K562 (cell line): Measurements from ENCODE around the gene UIMC1. TPM values are rescaled to one million over a fixed set of nuclear protein-coding genes. Genes with fewer than 3 reads are reported as not detected.

Experiments
- ATAC-seq: fragments of 200-7000 bp; cut with Tn5 transposase; 3 replicates; pipeline ENCODE4 v1.9.1; 2020; ENCODE audit warnings: moderate library complexity
- BruUV-seq: library from RNA; stranded (reverse); fragments of 400-500 nt; replicated peaks from 2 replicates; lab custom pipeline; 2021; lab: Mats Ljungman, UMichigan
- CTCF ChIA-PET: fragments of 300-600 bp; formaldehyde crosslinking; extraction: SDS; loops from one replicate; lab custom pipeline; 2021; ENCODE audit warnings: low intra/inter-chr PET ratio; lab: Yijun Ruan, JAX
- POLR2A ChIA-PET: fragments of 300-600, 350-650 bp; sonication (Branson Sonifier 250); formaldehyde crosslinking; extraction: SDS; loops from one replicate; lab custom pipeline; 2021; ENCODE audit warnings: antibody characterized with exemption, inconsistent platforms; lab: Yijun Ruan, JAX
- DNase-seq, 4 experiments: peaks; one replicate each; pipeline versions ENCODE4 v3.0.0 to v3.0.0-alpha.2; 2011 to 2018; ENCODE audit warnings: low spot score in 3 of 4, mixed read lengths in 3 of 4; ENCODE audit errors: extremely low read depth in 1 of 4
- FAIRE-seq: peaks from 2 replicates; lab custom pipeline; 2011; peaks lifted over from hg19 to GRCh38; lab: Jason Lieb, UNC
- H2AFZ ChIP-seq: 2 replicates; pipeline ENCODE4 v1.6.0; 2011; ENCODE audit warnings: low read depth, low read length, control low read depth, inconsistent platforms
- H3K27ac ChIP-seq: fragments of 200-600 bp; 3 replicates; pipeline ENCODE4 v1.8.0; 2011; ENCODE audit warnings: low read depth, mild to moderate bottlenecking, control low read depth, inconsistent platforms, low read length, moderate library complexity, mixed read lengths; ENCODE audit errors: extremely low read depth
- H3K27me3 ChIP-seq, 2 experiments: fragments of 300-600 bp in 1 of 2; 2 replicates in 1 of 2; 3 replicates in 1 of 2; pipeline versions ENCODE4 v1.6.0 to v1.8.0; 2011; ENCODE audit warnings: inconsistent platforms in 2 of 2, low read length in 2 of 2, mild to moderate bottlenecking in 1 of 2, mixed read lengths in 1 of 2, moderate library complexity in 1 of 2; ENCODE audit not compliant: control insufficient read depth in 2 of 2, insufficient read depth in 2 of 2
- H3K36me3 ChIP-seq: fragments of 300-600 bp; 3 replicates; pipeline ENCODE4 v1.8.0; 2011; ENCODE audit warnings: mild to moderate bottlenecking, low read length, inconsistent platforms; ENCODE audit not compliant: control insufficient read depth, insufficient read depth
- H3K4me1 ChIP-seq, 2 experiments: fragments of 200-600 bp in 1 of 2; replicated peaks in 1 of 2; 2 replicates in 1 of 2; 3 replicates in 1 of 2; pipeline versions ENCODE4 v1.5.1 to v1.8.0; 2011; ENCODE audit warnings: inconsistent platforms in 2 of 2, low read length in 2 of 2, mild to moderate bottlenecking in 1 of 2, mixed read lengths in 1 of 2, moderate library complexity in 1 of 2; ENCODE audit not compliant: control insufficient read depth in 2 of 2, insufficient read depth in 2 of 2
- H3K4me2 ChIP-seq: 2 replicates; pipeline ENCODE4 v1.6.1; 2011; ENCODE audit warnings: low read length, control low read depth, inconsistent platforms, mixed read lengths; ENCODE audit not compliant: insufficient read depth
- H3K4me3 ChIP-seq: fragments of 200-600 bp; sonication (generic), shearing (Covaris generic); 2 replicates; pipeline ENCODE4 v1.5.1; 2016; ENCODE audit warnings: control low read depth, inconsistent platforms
- H3K79me2 ChIP-seq: fragments of 200-600 bp; 3 replicates; pipeline ENCODE4 v1.8.0; 2011; ENCODE audit warnings: low read length, inconsistent platforms; ENCODE audit not compliant: control insufficient read depth, insufficient read depth
- H3K9ac ChIP-seq, 2 experiments: 2 replicates each; pipeline versions ENCODE4 v1.6.0 to v1.6.1; 2011; ENCODE audit warnings: low read depth in 2 of 2, low read length in 2 of 2, control low read depth in 1 of 2, inconsistent platforms in 1 of 2, mild to moderate bottlenecking in 1 of 2, mixed read lengths in 1 of 2; ENCODE audit not compliant: insufficient read depth in 1 of 2
- H3K9me1 ChIP-seq: one replicate; pipeline ENCODE4 v1.6.0; 2011; ENCODE audit warnings: inconsistent platforms, mild to moderate bottlenecking, low read length, moderate library complexity; ENCODE audit not compliant: control insufficient read depth, insufficient read depth
- H3K9me3 ChIP-seq: replicated peaks from 2 replicates; pipeline ENCODE4 v1.5.1; 2011; ENCODE audit warnings: low read depth, low read length, inconsistent platforms; ENCODE audit not compliant: control insufficient read depth, insufficient read depth
- H4K20me1 ChIP-seq: replicated peaks from 2 replicates; pipeline ENCODE4 v1.6.1; 2011; ENCODE audit warnings: low read length, inconsistent platforms, mixed read lengths; ENCODE audit not compliant: control insufficient read depth, insufficient read depth
- BDP1 ChIP-seq: IDR thresholded peaks from 3 replicates; pipeline ENCODE4 v1.6.1; 2011; ENCODE audit not compliant: insufficient read length, insufficient read depth
- WGBS: fragments of 100-300 bp; shearing (Covaris generic); methylation state at CpG from one replicate; pipeline ENCODE4 v1.1.6; 2016; ENCODE audit warnings: low coverage, mixed read lengths; ENCODE audit not compliant: insufficient coverage; ENCODE audit errors: missing lambda C conversion rate; 5-methylcytosine and 5-hydroxymethylcytosine counted together
- in situ Hi-C: fragments of 300-500 bp; cut with MboI; formaldehyde crosslinking; loops from 4 replicates; pipeline ENCODE4 v1.15.0; 2018; ENCODE audit warnings: inconsistent platforms, mixed read lengths
- intact Hi-C: fragments of 100-400 bp; cut with micrococcal nuclease; formaldehyde crosslinking; loops from 2 replicates; pipeline ENCODE4 v1.14.2; 2022
- polyA plus RNA-seq, 8 experiments: library from polyadenylated mRNA; depleted of rRNA in 4 of 8; stranded (reverse) in 5 of 8; unstranded in 3 of 8; fragments of >200 nt; fragmentation: Nextera tagmentation in 2 of 8; fragmentation: Illumina TruSeq in 1 of 8; extraction: Ambion mirVana in 2 of 8; extraction: Trizol in 1 of 8; gene quantifications; 2 replicates each; pipeline versions ENCODE4 v1.2.1 to v1.2.3, GENCODE V29; 2011 to 2014; ENCODE audit warnings: inconsistent platforms in 1 of 8, missing spikeins in 1 of 8
- total RNA-seq, 7 experiments: library from RNA; depleted of rRNA in 6 of 7; stranded (reverse); fragments of >200 nt in 6 of 7; fragmentation: Illumina TruSeq in 2 of 7; extraction: Trizol in 2 of 7; gene quantifications; 2 replicates each; pipeline versions ENCODE4 v1.2.1 to v1.2.3, GENCODE V29; 2011 to 2021; ENCODE audit warnings: low replicate concordance in 1 of 7
- TF ChIP-seq, protein P1 (sequence below): sonication (generic); formaldehyde crosslinking; IDR thresholded peaks from 2 replicates; pipeline ENCODE4 v1.8.0; 2022; ENCODE audit warnings: missing genetic modification reagents, mild to moderate bottlenecking, moderate library complexity, borderline replicate concordance
- TF ChIP-seq, protein P2 (sequence below), 2 experiments: fragments of 450-650 bp; formaldehyde crosslinking in 1 of 2; IDR thresholded peaks; 2 replicates each; pipeline versions ENCODE4 v1.4.0 to v1.6.1; 2014 to 2020; ENCODE audit warnings: mild to moderate bottlenecking in 2 of 2, borderline replicate concordance in 1 of 2, low read depth in 1 of 2

The UIMC1 gene
- total and polyA plus RNA-seq, 9 of the 15 experiments (the other 6 are each of a cell fraction or from before 2014, with no cell fraction given): 14.9 to 51.7 (median 36.8) TPM

DNA sequence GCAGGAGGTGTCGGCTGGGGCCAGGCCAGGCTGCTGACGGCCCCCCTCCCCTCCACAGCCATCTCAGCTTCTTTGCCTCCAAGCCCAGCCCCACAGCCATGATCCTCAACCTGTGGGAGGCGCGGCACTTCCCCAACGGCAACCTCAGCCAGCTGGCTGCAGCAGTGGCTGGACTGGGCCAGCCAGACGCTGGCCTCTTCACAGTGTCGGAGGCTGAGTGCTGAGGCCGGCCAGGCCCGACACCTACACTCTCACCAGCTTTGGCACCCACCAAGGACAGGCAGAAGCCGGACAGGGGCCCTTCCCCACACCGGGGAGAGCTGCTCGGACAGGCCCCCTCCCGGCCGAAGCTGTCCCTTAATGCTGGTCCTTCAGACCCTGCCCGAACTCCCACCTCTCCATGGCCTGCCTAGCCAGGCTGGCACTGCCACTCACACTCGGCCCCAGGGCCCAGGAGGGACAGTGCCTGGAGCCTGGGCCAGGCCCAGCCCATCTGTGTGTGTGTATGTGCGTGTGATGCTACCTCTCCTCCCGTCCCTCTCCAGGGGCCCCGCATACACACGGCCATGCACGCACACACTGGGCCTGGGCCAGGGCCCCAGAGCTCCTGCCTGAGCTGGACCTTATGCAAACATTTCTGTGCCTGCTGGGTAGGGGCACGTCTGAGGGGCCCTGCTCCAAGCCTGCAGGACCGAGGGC lies 126.8 kb downstream of the UIMC1 start:
- H2AFZ ChIP-seq: no peak overlapping the region
- TF ChIP-seq, protein P1, sequence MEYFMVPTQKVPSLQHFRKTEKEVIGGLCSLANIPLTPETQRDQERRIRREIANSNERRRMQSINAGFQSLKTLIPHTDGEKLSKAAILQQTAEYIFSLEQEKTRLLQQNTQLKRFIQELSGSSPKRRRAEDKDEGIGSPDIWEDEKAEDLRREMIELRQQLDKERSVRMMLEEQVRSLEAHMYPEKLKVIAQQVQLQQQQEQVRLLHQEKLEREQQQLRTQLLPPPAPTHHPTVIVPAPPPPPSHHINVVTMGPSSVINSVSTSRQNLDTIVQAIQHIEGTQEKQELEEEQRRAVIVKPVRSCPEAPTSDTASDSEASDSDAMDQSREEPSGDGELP: peak; percentile 65
- no peak for TF ChIP-seq BDP1
- TF ChIP-seq, protein P2, sequence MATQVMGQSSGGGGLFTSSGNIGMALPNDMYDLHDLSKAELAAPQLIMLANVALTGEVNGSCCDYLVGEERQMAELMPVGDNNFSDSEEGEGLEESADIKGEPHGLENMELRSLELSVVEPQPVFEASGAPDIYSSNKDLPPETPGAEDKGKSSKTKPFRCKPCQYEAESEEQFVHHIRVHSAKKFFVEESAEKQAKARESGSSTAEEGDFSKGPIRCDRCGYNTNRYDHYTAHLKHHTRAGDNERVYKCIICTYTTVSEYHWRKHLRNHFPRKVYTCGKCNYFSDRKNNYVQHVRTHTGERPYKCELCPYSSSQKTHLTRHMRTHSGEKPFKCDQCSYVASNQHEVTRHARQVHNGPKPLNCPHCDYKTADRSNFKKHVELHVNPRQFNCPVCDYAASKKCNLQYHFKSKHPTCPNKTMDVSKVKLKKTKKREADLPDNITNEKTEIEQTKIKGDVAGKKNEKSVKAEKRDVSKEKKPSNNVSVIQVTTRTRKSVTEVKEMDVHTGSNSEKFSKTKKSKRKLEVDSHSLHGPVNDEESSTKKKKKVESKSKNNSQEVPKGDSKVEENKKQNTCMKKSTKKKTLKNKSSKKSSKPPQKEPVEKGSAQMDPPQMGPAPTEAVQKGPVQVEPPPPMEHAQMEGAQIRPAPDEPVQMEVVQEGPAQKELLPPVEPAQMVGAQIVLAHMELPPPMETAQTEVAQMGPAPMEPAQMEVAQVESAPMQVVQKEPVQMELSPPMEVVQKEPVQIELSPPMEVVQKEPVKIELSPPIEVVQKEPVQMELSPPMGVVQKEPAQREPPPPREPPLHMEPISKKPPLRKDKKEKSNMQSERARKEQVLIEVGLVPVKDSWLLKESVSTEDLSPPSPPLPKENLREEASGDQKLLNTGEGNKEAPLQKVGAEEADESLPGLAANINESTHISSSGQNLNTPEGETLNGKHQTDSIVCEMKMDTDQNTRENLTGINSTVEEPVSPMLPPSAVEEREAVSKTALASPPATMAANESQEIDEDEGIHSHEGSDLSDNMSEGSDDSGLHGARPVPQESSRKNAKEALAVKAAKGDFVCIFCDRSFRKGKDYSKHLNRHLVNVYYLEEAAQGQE (IDR thresholded peaks at IDR 0.05; ENCODE audit: borderline replicate concordance): peak; percentile 53
- TF ChIP-seq, protein P2 (CRISPR knock-in tag; IDR thresholded peaks at IDR 0.05; ENCODE audit: low read depth): no peak
- in situ Hi-C loops: no loop called here
- intact Hi-C loops: no loop called here
- H3K4me1 ChIP-seq: peaks cover 0 to 47% of the 10 kb centered on the region in 2 experiments; a peak in 2 of 5 replicates
- peaks cover 34% of the 10 kb centered on the region for H4K20me1 ChIP-seq
- ATAC-seq (peak; percentile 50), DNase-seq (no peak), FAIRE-seq (no peak)
- H3K9me1 ChIP-seq: peaks cover 15% of the 10 kb centered on the region
- peak overlapping the region in 1 of 2 experiments; percentile 35; a peak in 2 of 4 replicates for H3K9ac ChIP-seq
- no peak overlapping the region for H3K27ac ChIP-seq
- 4% methylated on average over 22 of the region's 23 CpGs for WGBS
- peaks cover 82 to 98% of the 10 kb centered on the region in 2 experiments for H3K27me3 ChIP-seq
- no peaks in the 10 kb centered on the region for H3K36me3 ChIP-seq
- H3K4me3 ChIP-seq: no peak overlapping the region
- H3K9me3 ChIP-seq: no peaks in the 10 kb centered on the region
- no peaks in the 10 kb centered on the region for H3K79me2 ChIP-seq
- ChIA-PET POLR2A (no interaction called here), CTCF (no interaction called here)
- no TSS peak for BruUV-seq
- no peak overlapping the region for H3K4me2 ChIP-seq
